Kidney glomerular epithelial cell (primary cell): ENCODE measurements around the gene SHLD1.
"Not testable (repeated sequence)": the region's sequence is repeated elsewhere in the genome, so short reads cannot be mapped to it uniquely, and the experiment has no call there.

ENCODE experiments used
- DNase-seq: peaks from one replicate; lab custom pipeline; 2025; lab: John Stamatoyannopoulos, UW

The SHLD1 gene

GRCh38 chr20:5735845-5736510 lies 14.2 kb upstream of the SHLD1 start:
- no peak for DNase-seq

DNA sequence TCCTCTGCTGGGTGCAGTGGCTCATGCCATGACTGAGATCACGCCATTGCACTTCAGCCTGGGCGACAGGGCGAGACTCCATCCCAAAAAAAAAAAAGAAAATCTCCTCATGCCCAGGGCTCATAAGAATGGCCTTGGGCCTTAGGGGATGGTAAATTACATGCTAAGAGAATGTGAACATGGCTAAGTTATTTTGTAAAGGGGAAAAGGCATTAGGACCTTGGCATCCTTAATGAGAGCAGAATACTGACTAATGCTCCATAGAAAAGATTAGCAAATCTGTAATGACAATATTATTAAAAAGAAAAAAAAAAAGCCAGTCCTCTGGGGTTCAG lies 12.6 kb upstream of the SHLD1 start:
- no peak for DNase-seq

DNA sequence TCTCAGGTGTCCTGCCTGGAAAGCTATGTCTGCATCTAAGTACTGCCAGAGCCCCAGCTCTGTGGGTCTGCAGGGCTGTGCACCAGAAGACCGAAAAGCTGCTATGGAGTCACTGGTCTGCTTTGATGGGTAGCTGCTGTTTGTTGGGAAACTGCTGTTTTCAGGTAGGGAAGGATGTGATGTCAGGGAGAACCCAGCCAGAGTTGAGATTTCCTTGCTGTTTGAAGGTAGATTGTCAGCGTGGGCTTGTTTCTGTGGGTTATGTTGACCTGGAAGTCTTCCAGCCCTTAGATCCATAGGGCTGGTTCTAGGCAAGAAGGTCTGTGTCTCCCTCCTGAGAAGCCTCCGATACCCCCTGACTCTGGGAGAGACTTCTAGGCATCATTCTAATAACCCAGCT lies 12.2 kb upstream of the SHLD1 start:
- no peak for DNase-seq

GRCh38 chr20:5740643-5741042 lies 9.6 kb upstream of the SHLD1 start:
- DNase-seq, result not testable (repeated sequence)

- DNase-seq, result no peak
Measured at GRCh38 chr20:5741089-5741488, 9.1 kb upstream of the SHLD1 start.

GRCh38 chr20:5742041-5742440 lies 8.2 kb upstream of the SHLD1 start:
- no peak for DNase-seq

- no peak for DNase-seq
Measured at GRCh38 chr20:5745416-5746030, 4.7 kb upstream of the SHLD1 start.

DNA sequence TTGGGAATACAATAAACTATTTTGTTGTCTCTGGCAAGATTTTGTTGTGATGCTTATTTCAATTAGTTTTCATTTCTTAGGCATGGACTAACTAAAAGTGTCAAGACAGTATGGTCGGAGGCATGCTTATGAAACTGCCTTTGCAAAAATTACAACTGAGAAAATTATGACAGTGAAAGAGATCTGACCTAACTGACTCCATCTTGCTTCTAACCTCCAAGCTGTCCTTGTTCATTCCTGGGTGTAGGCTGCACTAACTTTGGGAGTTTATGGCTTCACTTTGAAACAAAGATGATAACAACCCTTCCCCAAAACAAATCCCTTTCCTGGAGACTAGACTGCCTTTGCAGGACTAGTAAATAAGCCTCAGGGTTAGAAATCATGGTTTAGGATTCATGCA lies 4.1 kb upstream of the SHLD1 start:
- no peak for DNase-seq

DNA sequence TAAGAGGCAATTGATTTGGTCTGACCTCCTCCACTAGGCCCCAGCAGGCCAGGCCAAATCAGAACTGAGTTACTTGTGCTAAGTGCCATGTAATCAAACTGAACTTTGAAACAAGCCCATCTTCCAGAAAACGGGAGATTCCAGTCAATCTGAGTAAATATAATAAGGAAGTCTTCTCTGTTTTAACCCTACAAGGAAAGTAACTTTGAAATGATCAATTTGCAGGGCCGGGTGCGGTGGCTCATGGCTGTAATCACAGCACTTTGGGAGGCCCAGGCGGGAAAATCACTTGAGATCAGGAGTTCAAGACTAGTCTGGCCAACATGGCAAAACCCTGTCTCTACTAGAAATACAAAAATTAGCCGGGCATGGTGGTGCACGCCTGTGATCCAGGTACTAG lies 2.0 kb upstream of the SHLD1 start:
- no peak for DNase-seq

GRCh38 chr20:5749512-5749951 lies 669 bp upstream of the SHLD1 start:
- DNase-seq, result not testable (repeated sequence)

DNA sequence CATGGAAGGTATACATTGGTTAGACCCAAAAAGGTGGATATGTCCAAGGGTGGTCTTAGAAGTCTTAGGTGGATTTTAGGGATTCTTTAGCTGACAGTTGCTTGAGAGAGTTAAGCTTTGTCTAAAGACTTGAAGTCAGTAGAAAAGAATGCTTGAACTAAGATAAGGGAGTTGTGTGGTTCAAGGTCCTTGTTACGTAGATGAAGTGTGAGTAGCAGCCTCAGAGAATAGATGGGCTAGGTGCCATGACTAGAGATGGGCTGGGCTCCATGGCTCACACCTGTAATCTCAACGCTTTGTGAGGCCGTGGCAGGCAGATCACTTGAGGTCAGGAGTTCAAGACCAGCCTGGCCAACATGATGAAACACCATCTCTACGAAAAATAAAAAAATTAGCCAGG lies 1.7 kb downstream of the SHLD1 start:
- DNase-seq, result no peak

GRCh38 chr20:5753814-5754213 lies 3.6 kb downstream of the SHLD1 start:
- no peak for DNase-seq

DNA sequence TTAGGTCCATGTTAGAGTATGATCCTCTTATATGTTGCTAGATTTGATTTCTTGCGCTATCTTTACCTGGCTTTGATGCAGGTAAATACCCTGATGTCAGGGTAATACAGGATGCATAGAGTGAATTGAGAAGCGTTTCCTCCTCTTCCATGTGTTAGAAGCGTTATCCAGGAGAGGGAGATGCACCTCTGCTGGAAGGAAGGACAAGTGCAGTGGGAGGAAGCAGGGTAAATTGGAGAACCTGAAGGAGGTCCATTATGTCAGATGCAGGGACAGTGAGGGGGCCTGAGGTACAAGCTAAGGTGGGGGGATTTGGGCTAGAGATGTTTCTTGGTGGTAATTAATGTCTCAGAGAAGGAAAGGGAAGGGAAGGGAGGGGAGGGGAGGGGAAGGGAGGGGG lies 7.7 kb downstream of the SHLD1 start:
- no peak for DNase-seq

DNA sequence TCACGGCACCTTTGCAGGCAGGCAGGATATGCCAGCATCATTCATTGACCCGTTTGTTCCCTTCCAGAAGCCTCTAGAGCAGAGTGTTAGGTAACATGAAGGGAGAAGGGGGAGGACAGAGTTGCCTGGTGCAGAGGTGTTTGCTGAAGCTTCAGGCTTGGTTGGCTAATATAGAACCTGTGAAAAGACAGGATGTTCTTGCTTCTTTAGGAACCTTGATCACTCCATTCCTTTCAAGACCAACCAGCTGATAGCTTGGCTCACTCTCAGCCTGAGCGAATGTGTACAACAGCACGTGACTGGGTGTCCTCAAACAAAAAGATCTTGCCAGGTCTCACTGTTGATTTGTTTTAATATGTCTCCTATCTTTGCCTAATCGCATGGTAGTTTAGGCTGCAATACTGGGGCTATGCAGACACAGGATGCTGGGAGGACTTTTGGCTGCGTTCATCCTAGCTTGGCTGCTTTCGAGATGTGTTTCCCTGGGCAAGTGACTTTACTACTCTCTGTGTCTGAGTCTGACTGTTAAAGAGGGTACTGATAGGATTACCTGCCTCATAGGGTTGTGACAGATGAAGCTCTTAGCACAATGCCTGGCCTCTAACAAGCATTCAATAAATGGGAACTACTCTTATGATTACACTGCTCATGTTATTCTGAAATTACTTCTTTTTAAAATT lies 16.0 kb downstream of the SHLD1 start:
- DNase-seq, result no peak

DNA sequence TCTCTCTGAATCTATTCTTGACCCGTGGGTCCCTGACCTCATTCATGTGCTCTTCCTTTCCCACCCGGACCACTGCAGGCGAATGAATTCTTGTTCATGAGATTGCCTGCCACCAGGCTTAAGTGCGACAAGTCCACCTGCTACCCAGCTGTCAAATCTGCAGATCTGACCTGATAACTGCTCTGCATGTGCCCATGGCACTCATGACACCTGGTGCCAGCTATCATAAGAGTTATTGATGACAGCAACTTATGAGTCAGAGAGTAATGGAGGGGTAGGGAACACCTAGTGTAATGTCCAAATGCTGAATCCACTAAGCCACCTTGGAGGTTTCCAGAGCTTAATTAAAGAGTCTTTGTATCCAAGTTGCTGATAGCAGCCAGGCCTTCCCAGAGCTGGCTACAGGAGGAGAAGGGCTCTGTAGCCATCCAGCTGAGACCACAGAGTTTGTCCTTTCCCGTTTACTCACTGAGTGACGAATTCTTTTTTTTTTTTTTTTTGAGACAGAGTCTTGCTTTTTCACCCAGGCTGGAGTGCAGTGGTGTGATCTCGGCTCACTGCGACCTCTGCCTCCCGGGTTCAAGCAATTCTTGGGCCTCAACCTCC lies 17.4 kb downstream of the SHLD1 start:
- DNase-seq, result no peak

DNA sequence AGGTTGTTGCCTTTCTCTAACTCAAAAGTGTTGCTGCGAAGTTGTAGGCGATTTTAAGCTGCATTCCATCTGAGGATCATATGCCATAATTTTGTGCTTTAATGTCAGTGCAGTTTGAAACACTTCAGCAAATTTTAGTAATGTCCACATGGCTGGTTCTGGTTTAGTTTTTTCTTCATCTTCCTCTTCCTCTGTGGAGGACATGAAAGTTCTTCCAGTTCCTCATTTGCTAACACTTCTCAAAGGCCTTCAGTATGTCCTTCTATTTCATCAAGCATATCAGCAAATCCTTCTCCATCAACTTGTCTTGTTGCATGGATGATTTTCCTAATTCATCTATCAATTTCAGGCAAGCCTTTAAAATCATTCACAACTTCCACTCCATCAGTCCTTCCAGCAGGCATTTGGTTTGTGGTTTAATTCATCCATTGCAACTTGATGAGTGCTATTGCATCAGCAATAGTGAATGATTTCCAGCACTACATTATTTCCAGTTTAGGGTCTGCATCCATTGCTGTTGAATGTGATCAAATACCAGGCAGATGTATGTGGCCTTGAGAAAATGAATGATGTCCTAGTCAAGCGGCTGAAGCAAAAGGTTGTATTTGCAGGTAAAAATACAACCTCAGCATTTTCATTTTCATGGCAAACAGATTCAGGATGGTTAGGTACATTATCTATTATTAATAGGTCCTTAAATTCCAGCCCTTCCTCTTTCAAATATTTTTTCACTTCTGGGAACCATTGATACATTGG lies 20.2 kb downstream of the SHLD1 start:
- DNase-seq, result no peak

DNA sequence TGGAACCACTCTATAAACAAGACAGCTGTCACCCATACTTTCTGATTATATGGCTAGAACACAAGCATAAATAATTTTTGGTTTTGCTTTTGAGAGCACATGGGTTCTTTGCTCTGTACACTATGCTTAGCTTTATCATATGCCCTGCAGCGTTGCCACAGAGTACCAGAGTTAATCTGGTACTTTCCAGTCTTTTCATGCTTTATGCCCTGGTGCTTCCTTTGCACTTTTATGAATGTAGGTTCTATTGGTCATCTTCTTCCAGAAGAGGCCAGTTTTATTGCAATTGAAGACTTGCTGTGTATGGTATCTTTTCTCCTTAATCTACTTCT lies 20.8 kb downstream of the SHLD1 start:
- DNase-seq, result no peak

- DNase-seq, result no peak
Measured at GRCh38 chr20:5772704-5773103, 22.5 kb downstream of the SHLD1 start.

DNA sequence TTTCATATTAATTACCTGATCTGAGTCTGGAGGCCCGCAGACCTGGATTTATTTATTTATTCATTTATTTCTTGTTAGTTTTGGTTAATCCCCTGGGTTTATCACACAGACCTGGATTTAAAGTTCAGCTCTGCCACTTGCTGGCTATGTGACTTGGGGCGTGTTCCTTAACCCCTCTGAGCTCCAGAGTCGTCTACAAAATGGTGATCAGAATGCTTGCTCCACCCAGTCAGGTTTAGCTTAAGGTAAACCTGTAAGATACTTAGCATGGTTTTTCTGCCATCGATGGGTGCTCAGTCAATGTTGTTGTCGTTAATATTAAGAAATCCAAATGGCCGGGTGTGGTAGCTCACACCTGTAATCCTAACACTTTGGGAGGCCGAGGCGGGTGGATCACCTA lies 23.4 kb downstream of the SHLD1 start:
- no peak for DNase-seq

DNA sequence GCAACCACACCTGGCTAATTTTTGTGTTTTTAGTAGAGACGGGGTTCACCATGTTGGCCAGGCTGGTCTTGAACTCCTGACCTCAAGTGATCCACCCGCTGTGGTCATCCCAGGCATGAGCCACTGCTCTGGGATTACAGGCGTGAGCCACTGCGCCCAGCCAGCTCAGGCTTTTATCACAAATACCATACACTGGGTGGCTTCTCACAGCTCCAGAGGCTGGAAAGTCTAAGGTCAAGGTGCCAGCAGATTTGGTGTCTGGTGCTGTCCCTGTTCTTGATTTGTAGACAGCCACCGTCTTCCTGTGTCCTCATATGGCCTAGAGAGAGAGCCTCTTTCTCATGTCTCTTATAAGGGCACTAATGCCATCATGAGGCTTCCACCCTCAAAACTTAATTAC lies 25.9 kb downstream of the SHLD1 start:
- DNase-seq, result no peak

DNA sequence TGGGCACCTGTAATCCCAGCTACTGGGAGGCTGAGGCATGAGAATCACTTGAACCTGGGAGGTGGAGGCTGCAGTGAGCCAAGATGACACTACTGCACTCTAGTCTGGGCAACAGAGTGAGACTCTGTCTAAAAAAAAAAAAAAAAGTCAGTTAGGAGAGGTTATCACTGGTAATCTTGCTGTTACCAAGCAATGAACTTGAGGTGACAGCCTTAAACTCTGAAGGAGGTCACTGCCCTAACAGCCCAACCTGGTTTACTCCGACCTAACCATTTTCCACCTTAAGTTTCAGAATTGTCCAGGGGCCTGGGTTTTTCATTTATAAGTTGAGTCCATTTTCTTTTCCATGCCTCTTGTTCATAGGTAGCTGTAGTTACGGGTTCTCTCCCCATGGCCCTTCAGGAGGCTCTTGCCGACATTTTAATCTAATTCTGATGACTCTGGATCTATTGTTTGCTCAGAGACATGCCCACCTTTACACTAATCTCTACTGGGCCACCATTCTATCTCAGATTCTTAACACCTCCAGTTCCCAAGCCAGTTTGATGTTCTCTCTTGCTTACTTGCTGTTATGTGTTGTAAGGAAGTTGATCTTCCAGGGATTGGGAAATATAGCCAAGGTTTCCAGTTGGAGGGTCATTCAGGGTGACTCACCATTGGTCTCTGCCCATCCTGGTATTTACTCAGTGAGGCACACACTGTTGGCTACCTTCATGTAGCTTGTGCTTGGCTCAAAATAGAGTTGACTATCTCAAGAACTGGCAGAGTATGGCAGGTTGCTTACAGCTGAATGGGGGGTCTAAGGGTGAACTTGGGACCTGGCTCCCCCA lies 29.1 kb downstream of the SHLD1 start:
- DNase-seq, result no peak

- DNase-seq, result no peak
Measured at GRCh38 chr20:5780846-5781217, 30.6 kb downstream of the SHLD1 start.
